Calu3 (cell line): Measurements from ENCODE around the gene KIRREL3. TPM values are rescaled to one million over a fixed set of nuclear protein-coding genes. Genes with fewer than 3 reads are reported as not detected.

ENCODE experiments used
- BruUV-seq: library from RNA; stranded (reverse); fragments of 400-500 nt; replicated peaks from 2 replicates; lab custom pipeline; 2021; lab: Mats Ljungman, UMichigan
- CTCF ChIA-PET: fragments of 300-600 bp; sonication (Branson Sonifier 250); formaldehyde crosslinking; loops from one replicate; lab custom pipeline; 2022; ENCODE audit warnings: antibody characterized with exemption; lab: Charles Lee
- DNase-seq: peaks from one replicate; pipeline ENCODE4 v3.0.0; 2022
- H3K27ac Mint-ChIP-seq: one replicate; pipeline ENCODE4 v1.8.0; 2022; ENCODE audit warnings: mixed read lengths; ENCODE audit not compliant: unreplicated experiment
- H3K27me3 Mint-ChIP-seq: one replicate; pipeline ENCODE4 v1.8.0; 2022; ENCODE audit warnings: mixed read lengths; ENCODE audit not compliant: unreplicated experiment
- H3K36me3 Mint-ChIP-seq: one replicate; pipeline ENCODE4 v1.8.0; 2022; ENCODE audit warnings: mild to moderate bottlenecking, moderate library complexity, mixed read lengths; ENCODE audit not compliant: insufficient read depth, unreplicated experiment
- H3K4me1 Mint-ChIP-seq: one replicate; pipeline ENCODE4 v1.8.0; 2022; ENCODE audit warnings: mild to moderate bottlenecking, low read depth, mixed read lengths; ENCODE audit not compliant: unreplicated experiment
- H3K4me3 Mint-ChIP-seq: one replicate; pipeline ENCODE4 v1.8.0; 2022; ENCODE audit warnings: mild to moderate bottlenecking, low read depth, moderate library complexity, mixed read lengths; ENCODE audit not compliant: unreplicated experiment
- H3K9me3 Mint-ChIP-seq: one replicate; pipeline ENCODE4 v1.8.0; 2022; ENCODE audit warnings: low read depth, mixed read lengths; ENCODE audit not compliant: unreplicated experiment
- CTCF ChIP-seq: fragments of 200-600 bp; IDR thresholded peaks from one replicate; pipeline ENCODE4 v1.8.0; 2022; ENCODE audit warnings: antibody characterized with exemption; ENCODE audit not compliant: unreplicated experiment
- intact Hi-C: fragments of 100-400 bp; cut with micrococcal nuclease; formaldehyde crosslinking; loops from one replicate; pipeline ENCODE4 v1.10.0; 2022; ENCODE audit not compliant: unreplicated experiment
- total RNA-seq: library from RNA; stranded (reverse); gene quantifications from 2 replicates; pipeline ENCODE4 v1.2.3, GENCODE V29; 2022

Gene KIRREL3
- total RNA-seq, 1 experiment from 2014 or later, result 0.26 TPM

DNA sequence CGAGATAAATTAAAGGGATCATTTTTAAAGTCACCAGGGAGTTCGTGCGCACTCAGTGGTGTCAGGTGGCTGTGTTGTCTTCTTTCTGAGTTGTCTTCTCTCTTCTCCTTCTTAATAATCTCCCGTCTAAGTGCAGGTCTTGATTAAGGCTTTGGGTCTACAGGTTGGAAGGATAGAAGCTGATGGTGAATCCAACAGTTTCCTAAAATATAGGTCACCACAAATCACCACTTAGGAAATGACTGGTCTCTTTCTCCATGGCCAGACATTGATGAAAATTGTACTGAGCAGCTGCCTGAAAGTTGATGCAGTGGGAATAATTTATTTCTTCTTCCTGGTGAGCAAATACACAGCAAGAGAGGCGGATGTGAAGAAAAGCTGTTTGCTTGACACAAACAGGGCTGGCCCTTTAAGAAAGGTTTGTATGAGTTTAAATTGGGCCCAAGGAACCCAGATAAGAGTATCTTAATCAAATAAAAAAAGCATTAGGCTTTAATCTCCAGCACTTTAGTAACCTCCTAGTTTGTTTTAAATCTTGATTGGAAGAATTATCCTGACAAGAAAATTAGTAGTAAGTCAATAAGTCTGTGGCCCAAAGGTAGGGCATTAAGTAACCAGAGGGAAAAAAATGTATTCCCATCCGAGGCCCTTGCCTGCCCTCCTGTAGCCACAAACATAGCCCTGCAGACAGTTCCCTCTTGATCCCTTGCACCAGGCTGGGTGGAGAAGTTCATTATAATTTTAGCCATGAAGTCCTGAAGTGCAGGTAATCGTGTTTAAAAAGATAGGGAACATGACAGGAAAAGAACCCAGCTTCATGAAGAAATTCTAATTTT is 245.8 kb downstream of the KIRREL3 start:
- no TSS peak for BruUV-seq
- peaks cover 21% of the 10 kb centered on the region for H3K27me3 Mint-ChIP-seq
- CTCF ChIA-PET, result interaction anchor here (0.5 kb wide), 1 partner anchor 1238 kb away, joined by 3 read pairs; no protein-coding TSS in a partner anchor
- no peak for DNase-seq
- H3K4me1 Mint-ChIP-seq, result no peaks in the 10 kb centered on the region
- intact Hi-C loops, result no loop called here
- no peak overlapping the region for H3K27ac Mint-ChIP-seq
- no peaks in the 10 kb centered on the region for H3K36me3 Mint-ChIP-seq
- H3K4me3 Mint-ChIP-seq, result no peak overlapping the region
- no peaks in the 10 kb centered on the region for H3K9me3 Mint-ChIP-seq
- no peak for TF ChIP-seq CTCF

DNA sequence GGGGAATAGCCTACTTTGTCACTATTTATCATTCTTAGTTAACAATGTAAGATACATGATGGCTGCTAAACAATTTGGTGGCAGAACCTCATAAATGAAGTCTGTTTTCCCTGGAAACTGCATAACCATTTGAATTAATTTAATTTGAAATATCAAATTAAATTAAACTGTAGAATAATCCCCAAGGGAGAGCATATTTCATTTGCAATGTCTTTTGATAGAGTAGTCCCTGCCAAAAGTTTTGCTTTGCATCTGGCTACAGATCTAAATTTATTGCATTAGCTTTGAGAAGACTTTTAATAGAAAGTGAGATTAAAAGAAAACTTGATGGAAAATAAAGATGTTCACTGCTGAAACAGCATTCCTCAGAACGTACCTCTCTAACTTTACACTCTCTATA is 246.6 kb downstream of the KIRREL3 start:
- Mint-ChIP-seq H3K4me3 (no peak overlapping the region), H3K27me3 (peaks cover 15% of the 10 kb centered on the region), H3K4me1 (no peaks in the 10 kb centered on the region), H3K27ac (no peak overlapping the region), H3K36me3 (no peaks in the 10 kb centered on the region), H3K9me3 (peaks cover 3% of the 10 kb centered on the region)
- DNase-seq, result no peak
- no peak for TF ChIP-seq CTCF
- intact Hi-C loops, result no loop called here
- CTCF ChIA-PET, result no interaction called here
- BruUV-seq, result no TSS peak

DNA sequence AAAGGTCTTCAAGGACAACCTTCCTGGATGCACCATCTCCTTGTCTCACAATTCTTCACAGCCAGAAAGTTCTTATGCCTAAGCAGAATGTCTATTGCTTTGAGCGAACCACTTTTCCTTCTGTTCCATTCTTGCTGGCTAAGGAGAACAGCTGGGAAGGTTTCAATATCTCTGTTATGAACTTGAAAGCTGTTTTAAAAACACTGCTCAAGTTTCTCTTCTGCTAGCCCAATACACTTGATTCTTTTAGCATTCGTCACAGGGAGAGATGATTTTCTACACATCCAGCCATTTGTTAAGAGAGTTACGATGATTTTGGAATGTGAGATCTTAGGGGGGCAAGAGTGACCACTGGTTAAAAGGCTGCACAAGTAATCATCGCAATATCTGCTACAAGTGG is 249.3 kb downstream of the KIRREL3 start:
- Mint-ChIP-seq H3K4me1 (no peaks in the 10 kb centered on the region), H3K27ac (no peak overlapping the region), H3K9me3 (peaks cover 4% of the 10 kb centered on the region), H3K36me3 (no peaks in the 10 kb centered on the region), H3K4me3 (no peak overlapping the region), H3K27me3 (peaks cover 15% of the 10 kb centered on the region)
- intact Hi-C loops, result no loop called here
- TF ChIP-seq CTCF, result no peak
- DNase-seq, result no peak
- CTCF ChIA-PET, result no interaction called here
- no TSS peak for BruUV-seq

DNA sequence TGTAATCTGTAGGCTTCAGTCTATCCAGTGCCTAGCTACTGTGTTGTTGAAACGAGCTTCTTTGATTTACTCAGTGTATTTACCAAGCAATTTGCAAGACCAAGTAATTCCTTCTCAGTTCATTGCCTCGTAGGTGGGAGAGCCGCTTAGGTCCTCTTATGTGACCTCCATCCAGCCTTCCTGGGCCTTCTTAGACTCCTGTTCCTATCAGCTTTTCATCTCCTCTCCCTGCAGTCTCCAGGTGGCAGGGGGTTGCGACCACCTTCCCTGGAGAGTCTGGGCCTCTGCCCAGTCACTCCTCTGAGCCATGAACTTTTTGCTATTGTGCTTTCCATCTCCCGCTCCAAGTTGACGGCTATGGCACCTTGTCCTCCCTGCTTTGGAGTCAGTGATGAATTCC is 251.8 kb downstream of the KIRREL3 start:
- peaks cover 1% of the 10 kb centered on the region for H3K27me3 Mint-ChIP-seq
- H3K9me3 Mint-ChIP-seq, result peaks cover 4% of the 10 kb centered on the region
- H3K36me3 Mint-ChIP-seq, result no peaks in the 10 kb centered on the region
- TF ChIP-seq CTCF, result no peak
- no peak overlapping the region for H3K4me3 Mint-ChIP-seq
- no TSS peak for BruUV-seq
- no peak for DNase-seq
- no peaks in the 10 kb centered on the region for H3K4me1 Mint-ChIP-seq
- CTCF ChIA-PET, result no interaction called here
- intact Hi-C loops, result no loop called here
- no peak overlapping the region for H3K27ac Mint-ChIP-seq
